Measurements from ENCODE around the gene USP37.

The USP37 gene

DNA sequence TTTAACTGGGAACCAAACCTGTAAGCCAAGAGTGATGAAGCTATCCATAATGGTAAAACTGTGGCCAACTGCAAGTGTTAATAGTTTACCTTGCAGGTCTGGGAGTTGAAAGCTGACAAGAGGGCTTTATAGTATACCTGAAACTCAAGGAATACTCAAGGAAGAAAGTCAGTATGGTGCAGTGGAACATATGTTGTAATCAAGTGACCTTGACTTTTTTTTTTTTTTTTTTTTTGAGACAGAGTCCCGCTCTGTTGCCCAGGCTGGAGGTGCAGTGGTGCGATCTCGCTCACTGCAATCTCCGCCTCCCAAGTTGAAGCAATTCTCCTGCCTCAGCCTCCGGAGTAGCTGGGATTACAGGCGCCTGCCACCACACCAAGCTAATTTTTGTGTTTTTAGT lies 121.6 kb downstream of the USP37 start:
- no peak for DNase-seq (ENCODE audit: low spot score)
- no peak overlapping the region for H3K4me3 ChIP-seq
- TF ChIP-seq, protein P1, sequence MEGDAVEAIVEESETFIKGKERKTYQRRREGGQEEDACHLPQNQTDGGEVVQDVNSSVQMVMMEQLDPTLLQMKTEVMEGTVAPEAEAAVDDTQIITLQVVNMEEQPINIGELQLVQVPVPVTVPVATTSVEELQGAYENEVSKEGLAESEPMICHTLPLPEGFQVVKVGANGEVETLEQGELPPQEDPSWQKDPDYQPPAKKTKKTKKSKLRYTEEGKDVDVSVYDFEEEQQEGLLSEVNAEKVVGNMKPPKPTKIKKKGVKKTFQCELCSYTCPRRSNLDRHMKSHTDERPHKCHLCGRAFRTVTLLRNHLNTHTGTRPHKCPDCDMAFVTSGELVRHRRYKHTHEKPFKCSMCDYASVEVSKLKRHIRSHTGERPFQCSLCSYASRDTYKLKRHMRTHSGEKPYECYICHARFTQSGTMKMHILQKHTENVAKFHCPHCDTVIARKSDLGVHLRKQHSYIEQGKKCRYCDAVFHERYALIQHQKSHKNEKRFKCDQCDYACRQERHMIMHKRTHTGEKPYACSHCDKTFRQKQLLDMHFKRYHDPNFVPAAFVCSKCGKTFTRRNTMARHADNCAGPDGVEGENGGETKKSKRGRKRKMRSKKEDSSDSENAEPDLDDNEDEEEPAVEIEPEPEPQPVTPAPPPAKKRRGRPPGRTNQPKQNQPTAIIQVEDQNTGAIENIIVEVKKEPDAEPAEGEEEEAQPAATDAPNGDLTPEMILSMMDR (IDR thresholded peaks at IDR 0.05) = no peak
- no peak overlapping the region for H3K27ac ChIP-seq

DNA sequence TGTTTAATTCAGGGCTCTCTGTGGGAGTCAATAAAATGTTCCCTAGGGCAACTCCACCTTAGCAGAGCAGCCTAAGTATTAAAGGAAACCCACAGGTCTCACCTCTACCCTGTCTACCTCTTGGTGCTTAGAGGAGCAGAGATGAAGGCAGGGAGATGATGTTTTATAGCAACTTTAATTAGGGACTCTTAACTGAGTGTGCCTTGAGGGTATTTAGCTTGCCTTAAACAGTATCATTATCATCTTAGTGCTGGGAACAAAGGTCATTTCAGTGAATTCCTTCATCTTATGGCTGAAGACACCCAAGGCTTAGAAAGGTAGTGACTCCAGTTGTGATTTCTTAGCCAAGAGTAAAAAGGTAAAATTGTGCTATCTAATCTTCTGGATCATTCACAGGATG lies 122.5 kb downstream of the USP37 start:
- DNase-seq (ENCODE audit: low spot score) = no peak
- Histone ChIP-seq H3K27ac (no peak overlapping the region), H3K4me3 (no peak overlapping the region)
- TF ChIP-seq, protein P1 (IDR thresholded peaks at IDR 0.05) = no peak

DNA sequence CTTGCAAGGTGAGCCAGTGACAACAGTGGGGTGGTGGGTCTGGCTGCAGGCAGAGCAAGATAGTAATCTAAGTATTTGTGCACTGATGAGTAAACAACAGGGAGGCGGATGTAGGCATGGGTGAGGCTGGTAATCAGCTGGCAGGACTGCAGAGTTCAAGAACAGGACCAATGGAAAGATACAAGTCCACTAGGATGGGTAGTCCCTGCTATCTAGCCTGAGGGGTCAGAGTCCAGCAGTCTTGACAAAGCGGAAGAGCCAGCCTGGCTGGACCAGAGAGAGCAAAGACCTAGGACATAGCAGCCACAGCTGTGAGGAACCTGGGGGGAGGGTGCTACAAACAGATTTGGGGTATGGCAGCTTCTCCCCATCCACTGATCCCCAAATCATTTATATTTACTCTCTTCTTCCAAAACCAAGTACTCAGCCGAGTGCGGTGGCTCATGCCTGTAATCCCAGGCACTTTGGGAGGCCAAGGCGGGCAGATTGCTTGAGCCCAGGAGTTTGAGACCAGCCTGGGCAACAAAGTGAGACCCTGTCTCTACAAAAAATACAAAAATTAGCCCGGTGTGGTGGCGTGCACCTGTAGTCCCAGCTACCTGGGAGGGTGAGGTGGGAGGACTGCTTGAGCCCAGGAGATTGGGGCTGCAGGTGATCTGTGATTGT lies 123.3 kb downstream of the USP37 start:
- TF ChIP-seq, protein P1 (IDR thresholded peaks at IDR 0.05) = no peak
- no peak for DNase-seq (ENCODE audit: low spot score)
- H3K4me3 ChIP-seq = no peak overlapping the region
- H3K27ac ChIP-seq = no peak overlapping the region

DNA sequence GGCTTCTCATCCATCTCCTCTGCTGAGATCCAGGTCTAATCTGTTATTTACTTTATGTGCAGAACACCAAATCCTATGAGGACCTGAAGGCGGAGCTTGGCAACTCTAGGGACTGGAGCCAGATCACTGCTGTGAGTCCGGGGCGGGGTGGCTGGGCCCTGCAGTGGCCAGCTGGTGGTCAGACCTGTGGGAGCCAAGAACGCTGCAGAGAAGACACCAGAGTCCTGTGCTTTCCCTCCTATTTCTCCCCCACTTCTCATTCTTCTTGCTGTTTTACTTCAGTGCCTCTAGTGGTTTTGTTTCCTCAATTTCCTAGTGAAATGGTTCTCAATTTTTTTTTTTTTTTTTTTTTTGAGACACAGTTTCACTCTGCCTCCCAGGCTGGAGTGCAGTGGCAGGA lies 129.6 kb downstream of the USP37 start:
- Histone ChIP-seq H3K27ac (no peak overlapping the region), H3K4me3 (no peak overlapping the region)
- DNase-seq (ENCODE audit: low spot score) = no peak
- TF ChIP-seq, protein P1 (IDR thresholded peaks at IDR 0.05) = no peak

DNA sequence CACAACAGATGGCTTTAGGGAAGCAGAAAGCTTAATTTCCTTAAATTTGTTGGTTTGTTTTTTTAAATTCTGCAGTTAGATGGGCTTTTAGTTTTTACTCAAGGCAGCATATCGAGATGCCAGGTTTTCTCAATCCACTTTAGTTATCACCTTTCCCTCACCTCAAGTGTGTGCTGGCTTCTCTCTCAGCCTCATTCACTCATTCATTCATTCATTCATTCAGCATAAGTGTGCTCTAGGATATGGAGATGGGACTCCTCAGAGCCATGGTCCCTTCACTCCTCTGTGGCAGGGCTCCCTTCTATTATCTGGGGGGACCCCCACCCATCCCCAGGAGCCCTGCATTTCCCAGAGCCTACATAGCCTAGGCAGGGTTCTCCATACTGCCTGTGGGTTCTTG lies 130.2 kb downstream of the USP37 start:
- Histone ChIP-seq H3K27ac (no peak overlapping the region), H3K4me3 (no peak overlapping the region)
- no peak for DNase-seq (ENCODE audit: low spot score)
- TF ChIP-seq, protein P1 (IDR thresholded peaks at IDR 0.05) = no peak

DNA sequence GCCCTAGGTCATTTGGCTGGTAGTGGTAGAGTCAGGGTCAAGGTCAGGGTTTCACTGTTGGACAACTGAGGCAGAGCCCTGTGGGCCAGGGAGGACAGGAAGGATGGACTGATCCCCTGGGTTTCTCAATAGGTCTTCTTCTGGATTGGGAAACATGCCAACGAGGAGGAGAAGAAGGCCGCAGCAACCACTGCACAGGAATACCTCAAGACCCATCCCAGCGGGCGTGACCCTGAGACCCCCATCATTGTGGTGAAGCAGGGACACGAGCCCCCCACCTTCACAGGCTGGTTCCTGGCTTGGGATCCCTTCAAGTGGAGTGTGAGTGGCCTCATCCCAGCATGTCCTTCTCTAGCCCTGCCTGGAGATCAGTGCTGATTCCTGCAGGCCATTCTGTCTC lies 131.2 kb downstream of the USP37 start:
- H3K27ac ChIP-seq = no peak overlapping the region
- DNase-seq (ENCODE audit: low spot score) = no peak
- H3K4me3 ChIP-seq = no peak overlapping the region
- TF ChIP-seq, protein P1 (IDR thresholded peaks at IDR 0.05) = no peak

Data from coronary artery (tissue), 2 donors.